ENCODE data around the gene KIF23. TPM values are rescaled to one million over a fixed set of nuclear protein-coding genes. Genes with fewer than 3 reads are reported as not detected.
"Not testable (repeated sequence)": the region's sequence is repeated elsewhere in the genome, so short reads cannot be mapped to it uniquely, and the experiment has no call there.

KIF23 gene
- polyA plus RNA-seq, 1 of the 3 experiments (the other 2 are of a cell fraction): 25.8 TPM

GRCh38 chr15:69380100-69380725, 33.9 kb upstream of the KIF23 start:
- no peak overlapping the region for H2AFZ ChIP-seq (ENCODE audit: low read depth)
- H3K79me2 ChIP-seq (ENCODE audit: insufficient read depth): no peaks in the 10 kb centered on the region
- POLR2A ChIA-PET: no interaction called here
- peaks cover 0 to under 1% of the 10 kb centered on the region in 2 experiments; a peak in 1 of 4 replicates for H3K4me1 ChIP-seq (ENCODE audit: control insufficient read depth in 1 of 2, insufficient read depth in 2 of 2, low read depth in 1 of 2, low read length in 1 of 2)
- no peaks in the 10 kb centered on the region for H3K9me2 ChIP-seq
- no peak overlapping the region for H3K9ac ChIP-seq
- CTCF ChIA-PET: interaction anchor here (0.8 to 2.6 kb wide), 2 partner anchors 10 to 14 kb away, joined by 3 to 24 read pairs; no protein-coding TSS in a partner anchor
- no peaks in the 10 kb centered on the region for H3K36me3 ChIP-seq (replicated peaks in 1 of 2; ENCODE audit: control insufficient read depth in 1 of 2, insufficient read depth in 2 of 2, low read length in 1 of 2)
- H3F3A ChIP-seq (replicated peaks; ENCODE audit: insufficient read depth): peaks cover 5% of the 10 kb centered on the region
- WGBS (ENCODE audit: low lambda C conversion rate): 91% methylated on average over 9 of the region's 9 CpGs
- no peaks in the 10 kb centered on the region for H4K20me1 ChIP-seq (ENCODE audit: insufficient read depth)
- H3K4me2 ChIP-seq: no peak overlapping the region
- H3K4me3 ChIP-seq (ENCODE audit: low read depth in 2 of 2, low read length in 1 of 2): no peak overlapping the region
- no peak for TF ChIP-seq ZBTB33 (IDR thresholded peaks at IDR 0.05; ENCODE audit: borderline replicate concordance, low read depth)
- TF ChIP-seq RAD21 (IDR thresholded peaks at IDR 0.05; ENCODE audit: low read length): peak; percentile 29
- TF ChIP-seq CTCF (IDR thresholded peaks at IDR 0.05): peak; percentile 24; the same call in 1 of the 2 replicates
- no peaks in the 10 kb centered on the region for H3K9me3 ChIP-seq
- no peak overlapping the region for H3K27ac ChIP-seq (ENCODE audit: low read depth in 2 of 2, low read length in 1 of 2)
- DNase-seq: no peak
- no peaks in the 10 kb centered on the region for H3K27me3 ChIP-seq (ENCODE audit: insufficient read depth)

- H3K4me2 ChIP-seq: no peak overlapping the region
- H3F3A ChIP-seq (replicated peaks; ENCODE audit: insufficient read depth): peaks cover 5% of the 10 kb centered on the region
- no peaks in the 10 kb centered on the region for H3K9me3 ChIP-seq
- H3K36me3 ChIP-seq (replicated peaks in 1 of 2; ENCODE audit: control insufficient read depth in 1 of 2, insufficient read depth in 2 of 2, low read length in 1 of 2): no peaks in the 10 kb centered on the region
- H3K4me1 ChIP-seq (ENCODE audit: control insufficient read depth in 1 of 2, insufficient read depth in 2 of 2, low read depth in 1 of 2, low read length in 1 of 2): no peaks in the 10 kb centered on the region
- no peaks in the 10 kb centered on the region for H4K20me1 ChIP-seq (ENCODE audit: insufficient read depth)
- no peak overlapping the region for H2AFZ ChIP-seq (ENCODE audit: low read depth)
- CTCF ChIA-PET: interaction anchor here (0.8 to 2.6 kb wide), 2 partner anchors 11 to 14 kb away, joined by 3 to 24 read pairs; no protein-coding TSS in a partner anchor
- no peaks in the 10 kb centered on the region for H3K27me3 ChIP-seq (ENCODE audit: insufficient read depth)
- no peak overlapping the region for H3K4me3 ChIP-seq (ENCODE audit: low read depth in 2 of 2, low read length in 1 of 2)
- H3K9ac ChIP-seq: no peak overlapping the region
- no peak for DNase-seq
- no peak overlapping the region for H3K27ac ChIP-seq (ENCODE audit: low read depth in 2 of 2, low read length in 1 of 2)
- H3K79me2 ChIP-seq (ENCODE audit: insufficient read depth): no peaks in the 10 kb centered on the region
- no peaks in the 10 kb centered on the region for H3K9me2 ChIP-seq
- TF ChIP-seq USF1 (IDR thresholded peaks at IDR 0.05; ENCODE audit: borderline replicate concordance, low read depth) (no peak), YY1 (IDR thresholded peaks at IDR 0.05; ENCODE audit: low read depth) (no peak), GATA2 (CRISPR knock-in tag; IDR thresholded peaks at IDR 0.05) (no peak), USF2 (IDR thresholded peaks at IDR 0.05; ENCODE audit: borderline replicate concordance, low read depth, low read length) (no peak), RCOR1 (IDR thresholded peaks at IDR 0.05; ENCODE audit: low read length) (no peak), NFIC (IDR thresholded peaks at IDR 0.05; ENCODE audit: borderline replicate concordance) (no peak), TAF1 (IDR thresholded peaks at IDR 0.05; ENCODE audit: borderline replicate concordance, low read depth, low read length) (no peak), CHD2 (IDR thresholded peaks at IDR 0.05; ENCODE audit: low read length, partially characterized antibody) (no peak), PBX3 (IDR thresholded peaks at IDR 0.05) (no peak)
- WGBS (ENCODE audit: low lambda C conversion rate): 99% methylated on average over 8 of the region's 10 CpGs
- POLR2A ChIA-PET: no interaction called here
Measured at GRCh38 chr15:69380726-69381105, 33.4 kb upstream of the KIF23 start.

GRCh38 chr15:69382176-69382575, 32.0 kb upstream of the KIF23 start:
- POLR2A ChIA-PET, DNase-seq: not testable (repeated sequence)
- 94% methylated on average over 10 of the region's 10 CpGs for whole genome bisulfite sequencing (ENCODE audit: low lambda C conversion rate)

More at GRCh38 chr15:69382176-69382575, 32.0 kb upstream of the KIF23 start:
- not testable (repeated sequence) for H3K4me2 ChIP-seq; H3F3A ChIP-seq (replicated peaks; ENCODE audit: insufficient read depth); H3K4me1 ChIP-seq (ENCODE audit: control insufficient read depth in 1 of 2, insufficient read depth in 2 of 2, low read depth in 1 of 2, low read length in 1 of 2); H4K20me1 ChIP-seq (ENCODE audit: insufficient read depth); H3K27ac ChIP-seq (ENCODE audit: low read depth in 2 of 2, low read length in 1 of 2); H3K4me3 ChIP-seq (ENCODE audit: low read depth in 2 of 2, low read length in 1 of 2); H3K9me3 ChIP-seq; H3K27me3 ChIP-seq (ENCODE audit: insufficient read depth); H3K79me2 ChIP-seq (ENCODE audit: insufficient read depth); H3K9me2 ChIP-seq; H2AFZ ChIP-seq (ENCODE audit: low read depth); H3K36me3 ChIP-seq (replicated peaks in 1 of 2; ENCODE audit: control insufficient read depth in 1 of 2, insufficient read depth in 2 of 2, low read length in 1 of 2); H3K9ac ChIP-seq
- CTCF ChIA-PET: interaction anchor here (2.6 kb wide), 1 partner anchor 12 kb away, joined by 24 read pairs; no protein-coding TSS in a partner anchor
